Measurements from ENCODE around the gene RPS6KA5.
"Not testable (repeated sequence)": the region's sequence is repeated elsewhere in the genome, so short reads cannot be mapped to it uniquely, and the experiment has no call there.

Gene RPS6KA5

DNA sequence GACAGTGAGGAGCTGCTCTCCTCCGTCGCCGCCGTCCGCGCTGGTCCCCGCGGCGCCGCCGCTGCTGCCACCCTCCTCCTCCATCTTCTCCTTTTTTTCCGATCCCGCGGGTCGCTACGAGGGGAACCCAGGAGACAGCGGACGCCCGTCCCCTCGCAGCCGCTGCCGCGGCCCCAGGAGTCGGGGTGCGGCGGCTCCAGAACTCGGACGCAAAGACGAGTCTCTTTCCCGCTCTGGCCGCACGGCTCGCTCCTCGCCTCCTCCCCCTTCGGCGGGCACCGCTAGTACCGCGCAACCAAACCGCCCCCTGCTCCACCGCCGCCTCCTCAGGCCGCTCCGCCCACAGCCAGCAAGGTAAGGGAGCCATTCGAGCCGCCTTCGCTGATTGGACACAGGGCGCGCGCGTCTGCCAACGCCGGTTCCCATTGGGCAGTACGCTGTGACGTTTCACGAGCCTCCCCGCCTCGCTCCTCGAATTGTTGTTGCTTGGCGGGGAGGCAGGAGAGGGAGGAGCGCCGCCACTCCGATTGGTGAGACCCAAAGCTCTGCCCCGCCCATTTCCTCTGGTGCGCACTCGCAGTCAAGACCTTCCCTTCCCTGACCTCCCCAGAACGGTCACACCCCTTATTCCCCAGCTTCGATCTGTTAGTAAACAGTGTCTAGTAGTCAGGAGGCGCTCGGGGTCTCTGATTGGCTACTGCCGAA is at the start of gene RPS6KA5:
TSS of gene RPS6KA5 (minus strand) at position 291 of the 705 bp plus-strand sequence. CDS start at position 84, 207 bp downstream.
- peak; percentile 100 for DNase-seq (ENCODE audit: low spot score)

DNA sequence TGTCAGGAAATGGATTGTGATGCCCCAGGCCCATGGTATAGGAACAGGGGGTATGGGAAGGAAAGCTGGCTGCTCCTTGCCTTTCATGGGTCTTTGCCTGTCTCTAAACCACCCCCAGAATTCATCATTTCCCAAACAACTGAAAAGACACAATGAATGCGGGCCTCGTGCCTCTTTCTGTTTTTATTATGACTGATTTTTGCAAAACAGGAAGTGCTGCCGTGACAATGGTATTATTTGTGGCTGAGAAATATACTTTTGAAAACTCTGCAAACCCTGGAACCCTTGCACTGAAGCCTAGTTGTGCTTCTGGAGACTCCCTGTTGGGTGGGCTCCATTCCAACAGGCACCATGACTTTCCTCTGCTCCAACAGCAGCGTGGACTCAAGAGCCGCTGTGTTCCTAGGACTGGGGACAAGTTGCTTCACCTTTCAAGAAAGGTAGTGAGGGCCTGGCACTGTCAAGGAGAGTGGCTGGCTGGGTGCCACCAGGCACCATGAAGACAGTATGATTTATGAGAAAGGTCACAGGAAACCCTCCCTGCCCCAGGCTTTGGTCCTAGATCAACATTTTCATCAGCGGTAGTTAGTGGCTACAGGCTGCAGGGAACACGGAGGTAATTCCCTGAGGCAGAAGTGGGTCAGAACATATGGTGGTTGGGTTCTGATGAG is 48.6 kb upstream of the RPS6KA5 start:
- no peak for DNase-seq (ENCODE audit: low spot score)

DNA sequence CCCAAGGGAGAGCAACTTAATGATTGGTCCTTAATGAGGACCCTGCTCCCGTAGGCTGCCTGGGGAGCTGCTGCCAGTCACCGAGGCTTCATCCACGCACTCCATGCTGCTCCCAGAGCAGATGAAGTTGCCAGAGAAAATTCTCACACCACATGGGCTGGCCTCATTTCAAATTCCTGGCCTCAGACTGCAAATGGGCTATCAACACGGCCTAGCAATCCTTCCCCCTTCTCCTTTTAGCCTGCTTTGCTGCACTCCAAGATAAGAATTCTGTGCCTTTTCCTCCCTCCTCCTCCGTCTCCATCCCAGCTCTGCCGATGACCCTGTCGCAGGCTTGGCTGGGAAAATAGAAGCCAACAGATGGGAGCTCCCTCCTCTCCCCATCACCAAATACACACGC is 42.7 kb upstream of the RPS6KA5 start:
- no peak for DNase-seq (ENCODE audit: low spot score)

DNA sequence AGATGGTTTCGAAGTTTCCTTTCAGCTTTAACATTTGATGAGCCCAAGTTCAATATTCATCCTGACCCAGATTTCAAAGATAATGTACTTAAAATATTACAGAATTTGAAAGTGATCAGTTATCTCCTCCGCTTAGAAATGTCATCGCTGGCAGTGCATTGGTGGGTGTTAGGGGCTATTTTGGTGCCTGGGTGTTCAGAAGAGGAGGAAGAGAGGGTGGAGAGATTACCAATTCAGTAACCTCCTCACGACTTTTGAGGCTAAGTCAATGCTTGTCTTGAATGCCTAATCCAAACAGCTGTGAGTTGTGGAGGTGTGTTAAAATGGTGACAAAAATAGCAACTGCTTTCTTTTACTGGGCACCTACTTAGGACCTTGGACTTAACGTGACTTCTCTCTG is 39.7 kb upstream of the RPS6KA5 start:
- no peak for DNase-seq (ENCODE audit: low spot score)

DNA sequence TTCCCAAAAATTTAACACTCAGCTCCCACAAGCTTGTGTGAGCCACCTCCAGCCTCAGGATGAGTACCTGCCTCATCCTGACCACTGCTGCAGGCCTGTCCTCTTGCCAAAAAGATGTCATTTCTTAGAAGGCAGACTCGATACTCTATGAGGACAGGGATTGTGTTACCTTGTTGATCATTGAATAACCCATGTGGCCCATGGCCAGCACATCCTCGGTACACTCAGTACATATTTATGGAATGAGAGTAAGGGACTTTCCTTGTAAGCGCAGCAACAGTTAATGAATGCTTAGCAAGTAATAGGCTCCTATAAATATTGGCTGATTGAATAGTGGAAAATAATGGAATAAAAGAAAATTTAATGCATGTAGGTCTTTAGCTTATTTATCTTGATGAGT is 38.1 kb upstream of the RPS6KA5 start:
- no peak for DNase-seq (ENCODE audit: low spot score)

DNA sequence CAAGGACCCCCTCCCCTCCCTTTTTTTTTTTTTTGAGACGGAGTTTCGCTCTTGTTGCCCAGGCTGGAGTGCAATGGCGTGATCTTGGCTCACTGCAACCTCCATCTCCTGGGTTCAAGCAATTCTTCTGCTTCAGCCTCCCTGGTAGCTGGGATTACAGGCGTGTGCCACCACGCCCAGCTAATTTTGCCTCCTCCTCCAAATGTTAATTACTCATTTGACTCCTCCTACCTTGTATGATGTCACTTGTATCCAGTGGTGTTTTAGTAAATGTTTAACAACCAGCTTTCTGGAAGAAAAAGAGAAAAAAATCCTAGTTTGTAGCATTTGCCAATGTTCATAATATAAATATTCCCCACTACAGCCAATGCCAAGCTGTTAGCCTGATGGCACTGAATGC is 37.2 kb upstream of the RPS6KA5 start:
- DNase-seq (ENCODE audit: low spot score), result not testable (repeated sequence)

DNA sequence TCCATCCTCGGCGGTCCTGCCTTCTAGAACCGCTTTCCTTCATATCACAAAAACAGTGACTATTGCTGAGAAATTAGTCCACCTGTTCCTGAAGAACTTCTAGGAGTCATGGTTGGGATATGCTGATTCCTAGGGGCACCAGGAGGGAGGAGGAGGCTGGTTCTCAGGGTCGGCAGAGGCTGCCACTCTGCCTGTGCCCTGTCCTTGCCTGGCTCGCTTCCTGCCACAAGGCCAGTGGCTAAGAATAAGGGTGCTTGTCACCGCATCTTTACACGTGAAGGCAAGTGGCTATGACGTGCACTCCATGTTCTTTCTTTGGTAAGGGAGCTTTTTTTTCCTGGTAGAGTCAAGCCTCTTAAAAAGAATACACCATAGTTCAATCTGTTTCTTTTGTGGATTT is 34.7 kb upstream of the RPS6KA5 start:
- no peak for DNase-seq (ENCODE audit: low spot score)

DNA sequence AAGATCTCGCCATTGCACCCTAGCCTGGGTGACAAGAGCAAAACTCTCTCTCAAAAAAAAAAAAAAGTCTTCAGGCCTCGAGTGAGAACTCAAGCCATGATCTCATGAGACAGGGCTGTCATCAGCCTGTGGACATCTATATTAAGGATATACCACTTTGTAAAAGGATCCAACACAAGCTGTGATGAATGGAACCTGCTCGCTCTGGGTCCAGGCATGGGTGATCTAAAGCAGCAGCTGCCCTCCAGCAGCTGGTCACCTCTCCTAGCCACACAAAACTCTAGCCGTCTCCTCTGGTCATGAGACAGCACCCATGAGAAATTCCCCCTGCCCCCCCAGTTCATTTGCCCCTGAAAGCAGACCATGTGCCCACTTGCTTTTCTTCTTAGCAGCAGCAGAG is 34.3 kb upstream of the RPS6KA5 start:
- DNase-seq (ENCODE audit: low spot score), result no peak

DNA sequence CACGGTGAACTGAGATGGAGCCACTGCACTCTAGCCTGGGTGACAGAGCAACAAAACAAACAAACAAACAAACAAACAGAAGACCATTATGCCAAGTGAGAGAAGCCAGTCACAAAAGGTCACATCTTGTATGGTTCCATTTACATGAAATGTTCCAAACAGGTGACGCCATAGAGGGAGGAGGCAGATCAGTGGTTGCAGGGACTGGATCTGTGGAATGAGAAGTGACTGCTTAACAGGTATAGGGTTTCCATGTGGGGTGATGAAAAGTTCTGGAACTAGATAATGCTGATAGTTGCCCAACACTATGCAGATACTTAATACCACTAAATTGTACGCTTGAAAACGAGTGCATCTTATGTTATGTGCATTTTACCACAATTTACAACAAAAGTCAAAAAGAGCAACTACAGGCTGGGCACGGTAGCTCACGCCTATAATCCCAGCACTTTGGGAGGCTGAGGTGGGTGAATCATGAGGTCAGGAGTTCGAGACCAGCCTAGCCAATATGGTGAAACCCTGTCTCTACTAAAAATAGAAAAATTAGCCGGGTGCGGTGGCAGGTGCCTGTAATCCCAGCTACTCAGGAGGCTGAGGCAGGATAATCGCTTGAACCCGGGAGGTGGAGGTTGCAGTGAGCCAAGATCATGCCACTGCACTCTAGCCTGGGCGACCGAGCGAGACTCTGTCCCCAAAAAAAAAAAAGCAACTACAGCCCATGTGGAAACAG is 33.5 kb upstream of the RPS6KA5 start:
- DNase-seq (ENCODE audit: low spot score), result not testable (repeated sequence)

DNA sequence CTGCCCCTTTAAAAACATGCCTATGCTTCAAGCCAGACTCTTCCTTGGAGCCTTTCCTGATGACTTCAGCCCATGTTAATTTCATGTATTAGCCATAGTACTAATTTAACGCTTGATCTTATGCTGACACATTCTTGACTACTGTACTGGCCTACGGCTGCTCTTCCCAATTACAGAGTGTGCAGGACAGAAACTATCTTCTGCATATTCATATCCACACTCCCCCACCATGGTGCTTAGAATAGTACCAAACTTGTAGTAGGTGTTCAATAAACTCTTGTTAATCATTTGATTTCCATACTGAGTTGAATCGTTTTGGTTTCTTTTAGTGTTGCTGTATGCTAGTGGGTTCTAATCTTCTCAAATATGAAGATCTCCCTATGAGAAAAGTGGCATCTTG is 31.6 kb upstream of the RPS6KA5 start:
- DNase-seq (ENCODE audit: low spot score), result no peak

DNA sequence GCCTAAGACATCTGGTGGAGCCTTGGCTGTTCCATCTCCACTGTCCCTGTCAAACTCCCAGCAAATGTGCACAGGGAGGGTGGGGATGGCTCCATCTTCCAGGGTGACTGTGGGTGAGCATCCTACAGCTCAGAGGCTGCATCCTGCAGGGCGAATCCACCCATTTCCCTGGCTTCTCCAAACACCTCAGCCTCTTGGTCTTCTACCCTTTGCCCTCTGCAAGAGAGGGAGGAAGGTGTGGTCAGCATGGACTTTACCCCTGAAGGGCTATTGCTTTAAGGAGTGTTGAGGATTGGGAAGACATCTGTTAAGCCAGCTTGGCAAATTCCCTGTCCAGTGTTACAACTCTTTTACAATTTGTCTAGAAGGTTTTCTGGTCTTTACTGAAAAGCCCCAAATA is 30.3 kb upstream of the RPS6KA5 start:
- DNase-seq (ENCODE audit: low spot score), result no peak

DNA sequence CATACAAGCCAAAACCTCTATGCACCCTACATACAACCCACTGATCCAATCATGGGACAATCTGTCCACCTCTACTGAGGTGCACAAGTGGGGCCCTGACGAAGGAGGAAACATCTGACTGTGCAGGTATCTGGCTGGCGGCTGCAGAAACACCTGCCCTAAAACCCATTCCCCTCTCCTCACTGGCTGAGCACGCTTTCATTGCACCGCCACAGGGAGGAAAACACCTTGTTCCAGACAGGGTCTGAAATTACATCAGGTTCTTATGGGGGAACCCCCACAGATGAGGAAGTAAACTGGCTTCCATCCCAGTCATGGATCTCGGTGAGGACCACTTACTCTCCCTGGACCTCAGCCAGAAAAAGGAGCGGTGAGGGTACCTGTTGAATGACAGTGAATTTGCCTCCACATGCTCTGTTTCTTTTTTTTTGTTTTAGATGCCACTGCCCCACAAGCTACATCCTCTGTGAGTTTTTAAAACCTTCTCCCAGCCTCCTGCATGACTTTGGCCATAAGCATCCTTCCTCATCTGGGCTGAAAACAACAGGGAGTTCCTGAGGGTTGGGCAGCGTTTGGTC is 29.6 kb upstream of the RPS6KA5 start:
- DNase-seq (ENCODE audit: low spot score), result no peak

DNA sequence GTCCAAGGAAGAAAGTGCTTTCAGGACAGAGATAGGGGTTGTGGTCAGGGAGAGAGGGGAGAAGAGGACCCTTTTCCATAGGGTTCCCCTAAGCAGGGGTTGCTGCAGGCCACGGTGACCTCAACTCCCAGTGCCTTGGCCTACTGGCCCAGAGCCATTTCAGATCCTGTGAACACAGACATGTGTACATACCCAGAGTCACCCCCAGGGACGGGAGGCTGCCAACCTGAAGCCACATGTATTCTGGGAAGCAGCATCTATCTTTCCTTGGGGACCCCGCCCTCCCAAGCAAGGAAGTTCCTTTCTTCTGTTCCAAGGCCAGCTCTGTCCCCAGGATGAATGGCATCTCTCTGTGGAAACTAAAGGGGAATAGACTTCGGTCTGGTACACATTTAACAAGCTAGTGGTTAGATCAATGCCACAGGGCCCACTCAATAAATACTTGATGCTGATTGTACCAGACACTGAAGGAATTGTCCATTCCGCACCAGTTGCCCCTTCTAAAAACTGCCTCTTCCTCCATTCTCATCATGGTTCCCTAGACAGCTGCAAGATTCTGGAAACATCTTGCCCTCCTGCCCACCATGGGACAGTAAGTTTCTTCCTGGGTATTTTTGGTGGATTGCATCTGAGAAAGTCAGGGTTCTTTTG is 28.3 kb upstream of the RPS6KA5 start:
- DNase-seq (ENCODE audit: low spot score), result no peak

DNA sequence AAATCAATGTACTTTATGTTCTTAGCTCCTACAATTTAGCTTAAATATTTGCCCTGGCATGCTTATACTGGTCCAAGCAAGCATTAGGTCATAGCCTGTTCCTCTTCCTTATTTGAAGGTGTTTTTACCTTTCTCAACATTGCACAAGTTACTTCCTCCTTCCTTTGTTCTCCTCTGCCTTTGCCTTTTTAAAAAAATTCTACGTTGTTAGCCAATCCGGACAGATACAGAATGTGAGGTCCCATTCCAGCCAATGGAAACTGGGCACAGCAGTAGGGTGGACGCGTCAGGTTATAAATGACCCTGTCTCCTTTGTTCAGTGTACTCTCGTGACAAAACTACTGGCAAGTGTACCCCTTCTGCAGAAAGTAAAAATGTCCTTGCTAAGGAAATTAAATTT is 27.0 kb upstream of the RPS6KA5 start:
- DNase-seq (ENCODE audit: low spot score), result not testable (repeated sequence)

DNA sequence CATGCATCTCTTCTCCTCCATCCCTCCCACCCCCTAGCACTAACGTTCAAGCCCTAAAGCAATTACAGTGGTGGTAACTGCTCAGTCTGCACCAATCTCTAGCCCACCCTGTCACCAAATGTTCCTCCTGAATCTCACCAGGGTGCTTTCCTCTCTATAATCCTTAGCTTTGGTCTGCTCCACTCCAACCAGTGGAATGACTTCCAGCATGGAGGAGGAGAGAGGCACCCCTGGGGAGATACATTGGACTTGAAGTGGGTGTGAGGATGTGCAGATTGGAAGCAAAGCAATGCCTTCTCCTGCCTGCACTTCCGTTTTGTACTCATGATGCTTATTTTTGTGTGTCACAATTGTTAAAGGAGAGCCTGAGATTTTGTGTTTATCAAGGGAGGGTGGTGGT is 24.1 kb upstream of the RPS6KA5 start:
- DNase-seq (ENCODE audit: low spot score), result no peak

DNA sequence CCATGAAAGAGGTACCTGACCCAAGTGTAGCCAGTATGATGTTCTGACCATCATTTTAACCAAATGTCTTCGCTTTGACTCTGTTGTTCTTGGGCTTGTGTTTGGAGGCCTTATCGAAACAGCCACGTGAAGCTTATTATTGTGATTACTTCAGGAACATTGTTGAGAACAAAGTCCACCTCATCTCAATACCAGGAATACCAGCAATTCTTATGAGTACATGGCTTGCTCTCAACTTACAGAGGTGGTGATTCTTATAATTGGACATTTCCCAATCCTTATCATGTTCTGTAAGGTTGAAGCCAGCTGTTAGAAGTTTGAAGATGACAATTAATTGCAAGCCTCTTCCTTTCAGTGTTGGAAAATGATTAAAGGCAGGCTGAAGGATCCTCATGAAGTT is 21.8 kb upstream of the RPS6KA5 start:
- no peak for DNase-seq (ENCODE audit: low spot score)

DNA sequence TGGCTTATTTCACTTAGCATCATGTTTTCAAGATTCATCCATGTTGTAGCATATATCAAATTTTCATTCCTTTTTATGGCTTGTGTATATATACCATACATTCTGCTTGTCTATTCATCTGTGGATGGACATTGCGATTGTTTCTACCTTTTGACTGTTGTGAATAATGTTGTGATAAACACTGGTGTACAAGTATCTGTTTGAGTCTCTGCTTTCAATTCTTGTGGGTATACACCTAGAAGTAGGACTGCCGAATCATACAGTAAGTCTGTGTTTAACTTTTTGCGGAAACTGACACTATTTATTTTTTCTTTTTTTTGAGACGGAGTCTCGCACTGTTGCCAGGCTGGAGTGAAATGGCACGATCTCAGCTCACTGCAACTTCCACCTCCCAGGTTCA is 19.6 kb upstream of the RPS6KA5 start:
- no peak for DNase-seq (ENCODE audit: low spot score)

DNA sequence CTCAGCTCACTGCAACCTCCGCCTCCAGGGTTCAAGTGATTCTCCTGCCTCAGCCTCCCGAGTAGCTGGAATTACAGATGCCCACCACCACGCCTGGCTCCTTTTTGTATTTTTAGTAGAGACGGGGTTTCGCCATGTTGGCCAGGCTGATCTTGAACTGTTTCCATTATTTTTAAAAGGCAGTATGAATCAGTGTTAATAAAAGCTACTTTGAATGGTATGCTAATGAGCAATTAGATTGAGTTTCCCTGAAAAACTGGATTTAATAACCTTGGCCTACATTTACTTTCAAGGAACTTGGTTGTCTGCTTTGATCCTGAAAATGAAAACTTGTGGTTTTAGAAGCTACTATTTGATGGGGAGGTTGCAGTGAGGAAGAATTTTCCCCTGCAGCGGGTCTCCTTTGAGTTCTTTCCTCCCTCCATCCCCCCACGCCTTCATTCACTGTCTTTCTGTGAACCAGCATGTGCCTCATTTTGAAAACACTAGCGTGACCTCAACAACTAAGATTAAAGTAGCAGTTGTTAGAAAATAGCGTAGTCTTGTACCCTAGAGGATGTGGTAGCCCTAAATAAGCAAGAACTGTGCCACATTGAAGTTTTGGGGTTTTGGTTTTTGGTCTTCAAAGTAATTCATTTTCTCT is 17.8 kb upstream of the RPS6KA5 start:
- DNase-seq (ENCODE audit: low spot score), result no peak

DNA sequence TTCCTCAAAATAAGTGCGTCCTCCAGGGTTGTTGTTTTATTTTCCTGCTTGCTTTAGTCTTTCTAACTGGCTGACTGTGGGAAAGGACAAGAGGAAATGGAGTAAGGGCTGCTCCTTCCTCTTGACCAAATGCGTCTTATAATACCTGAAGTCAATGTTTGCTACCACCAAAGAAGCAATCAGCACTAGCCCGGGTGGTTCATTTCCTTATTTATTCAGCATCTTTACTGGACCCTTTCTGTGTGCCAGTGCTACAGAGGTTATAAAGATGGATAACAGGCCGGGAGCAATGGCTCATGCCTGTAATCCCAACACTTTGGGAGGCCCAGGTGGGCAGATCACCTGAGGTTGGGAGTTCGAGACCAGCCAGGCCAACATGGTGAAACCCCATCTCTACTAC is 15.1 kb upstream of the RPS6KA5 start:
- DNase-seq (ENCODE audit: low spot score), result no peak

DNA sequence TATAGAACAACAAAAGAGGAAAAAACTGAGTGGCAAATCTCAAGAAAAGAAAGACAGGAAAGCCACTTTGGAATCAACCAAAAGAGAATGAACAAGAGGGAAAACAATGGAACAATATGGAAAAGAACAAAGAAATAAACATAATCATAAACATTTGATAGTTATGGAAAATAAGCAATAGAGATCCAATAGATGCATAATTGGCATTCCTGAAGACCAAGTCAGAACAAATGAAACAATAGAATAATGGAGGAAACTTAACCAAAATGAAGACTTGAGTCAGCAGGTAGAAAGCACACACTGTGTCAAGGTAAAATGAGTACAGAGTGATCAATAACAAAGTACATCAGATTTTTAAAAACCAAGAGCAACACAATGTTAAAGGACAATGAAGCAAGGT is 10.1 kb upstream of the RPS6KA5 start:
- DNase-seq (ENCODE audit: low spot score), result no peak

DNA sequence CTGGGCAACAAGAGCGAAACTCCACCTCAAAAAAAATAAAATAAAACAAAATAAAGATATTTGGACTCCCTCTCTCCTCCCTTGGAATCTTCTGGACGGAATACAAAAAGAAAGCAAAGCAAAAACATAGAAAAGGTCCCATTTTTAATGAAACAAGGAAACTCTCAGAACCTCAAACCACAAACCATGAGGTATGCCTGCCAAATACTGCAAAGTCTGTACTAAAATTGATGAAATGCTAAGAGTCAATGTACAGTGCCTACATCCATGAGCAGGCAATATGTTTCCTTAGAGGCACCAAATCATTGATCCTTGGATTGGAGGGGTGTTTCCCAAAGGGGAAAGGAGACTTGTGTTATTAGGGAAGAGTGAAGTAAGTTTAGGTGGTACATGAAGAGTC is 8.2 kb upstream of the RPS6KA5 start:
- DNase-seq (ENCODE audit: low spot score), result no peak

DNA sequence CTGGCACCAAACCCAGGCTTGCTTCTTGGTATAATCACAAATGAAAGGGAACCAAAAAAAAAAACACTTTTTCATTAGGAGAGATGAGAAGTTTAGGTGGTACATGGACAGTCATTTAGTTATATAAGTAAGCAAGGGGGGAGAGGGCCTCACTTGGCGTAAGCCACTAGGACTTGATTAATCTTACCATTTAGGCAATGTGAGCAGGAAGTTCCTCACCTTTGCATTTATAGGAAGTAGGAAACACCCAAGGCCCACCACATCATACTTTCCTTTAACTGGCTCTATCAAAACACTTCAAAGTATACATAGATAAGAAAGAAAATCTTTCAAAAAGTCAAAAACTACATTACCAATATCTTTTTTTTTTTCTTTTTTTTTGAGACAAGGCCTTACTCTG is 6.7 kb upstream of the RPS6KA5 start:
- no peak for DNase-seq (ENCODE audit: low spot score)
